RPMI7951 (cell line): ENCODE results near the gene SLAMF6. TPM values are rescaled to one million over a fixed set of nuclear protein-coding genes. Genes with fewer than 3 reads are reported as not detected.

Experiments
- total RNA-seq: library from RNA; depleted of rRNA; stranded (reverse); fragments of >200 nt; shearing (Covaris generic); gene quantifications from 2 replicates; pipeline ENCODE4 v1.2.3, GENCODE V29; 2014; rRNA removed

The SLAMF6 gene
- total RNA-seq, 1 experiment from 2014 or later = not detected

Other genes starting within 250 kb of the SLAMF6 start
- 29.2 and 35.6 TPM in 2 replicates for gene PEX19, start 238.1 kb downstream of the SLAMF6 start, total RNA-seq
- gene COPA, start 180.0 kb downstream of the SLAMF6 start, total RNA-seq = 127 and 140 TPM in 2 replicates
- 65.6 and 88.6 TPM in 2 replicates for gene NCSTN, start 179.9 kb downstream of the SLAMF6 start, total RNA-seq
- not detected in 2 replicates for gene NHLH1, start 156.2 kb downstream of the SLAMF6 start, total RNA-seq
- 0.10 and 0.12 TPM in 2 replicates for gene VANGL2, start 122.7 kb downstream of the SLAMF6 start, total RNA-seq
- gene CD84, start 56.2 kb upstream of the SLAMF6 start, total RNA-seq = not detected in 2 replicates
- 0.12 TPM in 1 of 2 replicates, not detected in the other for gene SLAMF1, start 123.8 kb upstream of the SLAMF6 start, total RNA-seq
- gene CD48, start 188.6 kb upstream of the SLAMF6 start, total RNA-seq = not detected in 2 replicates
- gene SLAMF7, start 216.0 kb upstream of the SLAMF6 start, total RNA-seq = not detected in 2 replicates